ENCODE results near the gene TEX11. TPM values are rescaled to one million over a fixed set of nuclear protein-coding genes. Genes with fewer than 3 reads are reported as not detected.

TEX11 gene
- total and polyA plus RNA-seq, 9 of the 15 experiments (the other 6 are each of a cell fraction or from before 2014, with no cell fraction given): 0.27 to 1.1 (median 0.45) TPM

- Histone ChIP-seq H2AFZ (ENCODE audit: low read depth, low read length) (no peak overlapping the region), H3K27me3 (ENCODE audit: control insufficient read depth in 2 of 2, insufficient read depth in 2 of 2, low read length in 2 of 2) (no peaks in the 10 kb centered on the region), H3K4me1 (replicated peaks in 1 of 2; ENCODE audit: control insufficient read depth in 2 of 2, insufficient read depth in 2 of 2, low read length in 2 of 2) (no peaks in the 10 kb centered on the region), H3K79me2 (ENCODE audit: control insufficient read depth, insufficient read depth, low read length) (no peaks in the 10 kb centered on the region), H4K20me1 (replicated peaks; ENCODE audit: control insufficient read depth, insufficient read depth, low read length) (no peaks in the 10 kb centered on the region), H3K4me3 (no peak overlapping the region), H3K9me3 (replicated peaks; ENCODE audit: control insufficient read depth, insufficient read depth, low read depth, low read length) (no peaks in the 10 kb centered on the region), H3K4me2 (ENCODE audit: insufficient read depth, low read length) (no peak overlapping the region), H3K27ac (ENCODE audit: extremely low read depth, low read depth, low read length) (no peak overlapping the region), H3K9ac (ENCODE audit: insufficient read depth in 1 of 2, low read depth in 2 of 2, low read length in 2 of 2) (no peak overlapping the region), H3K9me1 (ENCODE audit: control insufficient read depth, insufficient read depth, low read length) (no peaks in the 10 kb centered on the region), H3K36me3 (ENCODE audit: control insufficient read depth, insufficient read depth, low read length) (no peaks in the 10 kb centered on the region)
- in situ Hi-C loops (cut with MboI) (loop anchor here (10.0 kb wide), 1 partner anchor 214 kb away; no protein-coding TSS in a partner anchor), intact Hi-C loops (cut with micrococcal nuclease) (no loop called here)
- ChIA-PET CTCF (ENCODE audit: low intra/inter-chr PET ratio) (no interaction called here), POLR2A (no interaction called here)
- FAIRE-seq: no peak
- ATAC-seq: no peak
- BruUV-seq (replicated peaks): no TSS peak
- TF ChIP-seq YY1 (IDR thresholded peaks at IDR 0.05; ENCODE audit: borderline replicate concordance in 1 of 3, control insufficient read depth in 1 of 3, extremely low read depth in 1 of 3, insufficient read depth in 3 of 3, insufficient read length in 1 of 3, insufficient replicate concordance in 2 of 3, low read depth in 1 of 3, low read length in 2 of 3) (no peak), RFX1 (IDR thresholded peaks at IDR 0.05) (no peak), FUS (optimal IDR thresholded peaks at IDR 0.05; ENCODE audit: low read depth, low read length) (no peak), ZFX (CRISPR knock-in tag; IDR thresholded peaks at IDR 0.05) (no peak), CREBBP (IDR thresholded peaks at IDR 0.05; ENCODE audit: low read depth, low read length) (no peak), FOXA3 (CRISPR knock-in tag; conservative IDR thresholded peaks at IDR 0.05 in 1 of 2, IDR thresholded peaks at IDR 0.05 in 1 of 2) (no peak), PCBP1 (IDR thresholded peaks at IDR 0.05; ENCODE audit: low read depth, low read length, poor library complexity, severe bottlenecking) (no peak), BMI1 (IDR thresholded peaks at IDR 0.05; ENCODE audit: low read length) (no peak), HDAC6 (IDR thresholded peaks at IDR 0.05; ENCODE audit: low read depth, low read length) (no peak), FOXA1 (IDR thresholded peaks at IDR 0.05; ENCODE audit: borderline replicate concordance) (no peak), CHCHD3 (CRISPR knock-in tag; IDR thresholded peaks at IDR 0.05) (no peak), STAT5A (IDR thresholded peaks at IDR 0.05; ENCODE audit: borderline replicate concordance, low read length) (no peak), BHLHE40 (IDR thresholded peaks at IDR 0.05; ENCODE audit: low read length) (no peak)
- TF ChIP-seq, protein P1, sequence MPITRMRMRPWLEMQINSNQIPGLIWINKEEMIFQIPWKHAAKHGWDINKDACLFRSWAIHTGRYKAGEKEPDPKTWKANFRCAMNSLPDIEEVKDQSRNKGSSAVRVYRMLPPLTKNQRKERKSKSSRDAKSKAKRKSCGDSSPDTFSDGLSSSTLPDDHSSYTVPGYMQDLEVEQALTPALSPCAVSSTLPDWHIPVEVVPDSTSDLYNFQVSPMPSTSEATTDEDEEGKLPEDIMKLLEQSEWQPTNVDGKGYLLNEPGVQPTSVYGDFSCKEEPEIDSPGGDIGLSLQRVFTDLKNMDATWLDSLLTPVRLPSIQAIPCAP (CRISPR knock-in tag; IDR thresholded peaks at IDR 0.05; ENCODE audit: borderline replicate concordance): no peak
- DNase-seq (ENCODE audit: extremely low read depth in 1 of 4, low spot score in 3 of 4): no peak
These were observed 239.4 kb downstream of the TEX11 start for GRCh38 chrX:70669120-70669519.

All from K562 (cell line).